Activated naive CD8-positive, alpha-beta T cell (primary cell): Measurements from ENCODE around the gene HSDL2.
"Not testable (repeated sequence)": the region's sequence is repeated elsewhere in the genome, so short reads cannot be mapped to it uniquely, and the experiment has no call there.

Experiments
- H3K27ac Mint-ChIP-seq: one replicate; pipeline ENCODE4 v1.8.0; 2021; ENCODE audit warnings: mixed read lengths
- H3K27me3 Mint-ChIP-seq: one replicate; pipeline ENCODE4 v1.8.0; 2021; ENCODE audit warnings: mixed read lengths
- H3K36me3 Mint-ChIP-seq: one replicate; pipeline ENCODE4 v1.8.0; 2021; ENCODE audit warnings: mixed read lengths
- H3K4me1 Mint-ChIP-seq: one replicate; pipeline ENCODE4 v1.8.0; 2021; ENCODE audit warnings: low read depth, mixed read lengths
- H3K4me3 Mint-ChIP-seq: one replicate; pipeline ENCODE4 v1.8.0; 2021; ENCODE audit warnings: mild to moderate bottlenecking, mixed read lengths
- H3K9me3 Mint-ChIP-seq: one replicate; pipeline ENCODE4 v1.8.0; 2021; ENCODE audit warnings: low read depth, mixed read lengths

Gene HSDL2

GRCh38 chr9:112505086-112505485 is 125.2 kb downstream of the HSDL2 start:
- peaks cover 7% of the 10 kb centered on the region for H3K36me3 Mint-ChIP-seq
- no peak overlapping the region for H3K4me3 Mint-ChIP-seq
- H3K9me3 Mint-ChIP-seq = no peaks in the 10 kb centered on the region
- no peak overlapping the region for H3K27ac Mint-ChIP-seq
- peaks cover 7% of the 10 kb centered on the region for H3K4me1 Mint-ChIP-seq
- H3K27me3 Mint-ChIP-seq = no peaks in the 10 kb centered on the region

DNA sequence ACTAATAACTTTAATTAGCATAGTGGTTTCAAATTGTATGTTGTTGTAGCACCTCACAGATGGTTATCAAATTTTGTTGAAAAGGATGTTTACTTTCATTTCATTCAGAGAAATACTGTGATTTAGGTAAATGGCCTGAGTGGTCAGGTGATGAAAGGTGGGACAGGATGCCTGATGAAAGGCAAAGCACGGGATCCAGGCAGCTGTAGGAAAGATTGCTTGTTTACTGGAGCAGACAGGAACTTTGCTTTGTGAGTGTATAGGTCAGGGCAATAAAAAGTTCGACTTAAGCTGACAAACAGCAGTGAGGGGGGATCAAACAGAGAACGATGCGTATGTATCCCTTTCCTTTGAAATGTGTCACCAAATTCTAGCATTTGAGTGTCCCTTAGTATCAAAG is 125.7 kb downstream of the HSDL2 start:
- Mint-ChIP-seq H3K36me3 (peaks cover 7% of the 10 kb centered on the region), H3K27me3 (no peaks in the 10 kb centered on the region), H3K4me3 (no peak overlapping the region), H3K27ac (no peak overlapping the region), H3K4me1 (peaks cover 7% of the 10 kb centered on the region), H3K9me3 (no peaks in the 10 kb centered on the region)

- Mint-ChIP-seq H3K27ac (no peak overlapping the region), H3K4me3 (no peak overlapping the region), H3K9me3 (no peaks in the 10 kb centered on the region), H3K27me3 (no peaks in the 10 kb centered on the region), H3K36me3 (peaks cover 7% of the 10 kb centered on the region), H3K4me1 (peaks cover 7% of the 10 kb centered on the region)
Measured at GRCh38 chr9:112506571-112506970, 126.7 kb downstream of the HSDL2 start.

GRCh38 chr9:112507001-112507680 is 127.2 kb downstream of the HSDL2 start:
- Mint-ChIP-seq H3K9me3 (no peaks in the 10 kb centered on the region), H3K27ac (no peak overlapping the region), H3K4me3 (no peak overlapping the region), H3K4me1 (peaks cover 7% of the 10 kb centered on the region), H3K27me3 (no peaks in the 10 kb centered on the region), H3K36me3 (peaks cover 7% of the 10 kb centered on the region)

- Mint-ChIP-seq H3K27ac (no peak overlapping the region), H3K4me1 (peaks cover 7% of the 10 kb centered on the region), H3K36me3 (peaks cover 7% of the 10 kb centered on the region), H3K9me3 (no peaks in the 10 kb centered on the region), H3K27me3 (no peaks in the 10 kb centered on the region), H3K4me3 (no peak overlapping the region)
Measured at GRCh38 chr9:112508377-112508776, 128.5 kb downstream of the HSDL2 start.

DNA sequence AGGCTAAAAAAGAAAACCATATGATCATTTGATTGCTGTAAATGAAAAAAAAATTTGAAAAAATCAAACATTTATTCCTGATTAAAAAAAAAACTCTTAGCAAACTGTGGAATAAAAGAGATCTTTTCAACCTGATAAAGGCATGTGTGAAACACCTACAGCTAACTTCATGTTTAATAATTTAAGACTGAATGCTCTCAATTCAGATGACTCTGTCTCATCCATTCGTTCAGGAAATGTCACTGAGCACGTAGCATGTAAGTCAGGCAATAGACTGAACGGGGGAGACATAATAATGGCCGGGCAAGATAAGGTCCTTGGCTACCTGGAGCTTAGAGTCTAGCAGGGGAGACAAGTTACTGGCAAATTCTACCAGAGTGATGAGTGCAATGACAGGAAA is 132.5 kb downstream of the HSDL2 start:
- not testable (repeated sequence) for H3K4me1 Mint-ChIP-seq, H3K4me3 Mint-ChIP-seq, H3K27me3 Mint-ChIP-seq, H3K27ac Mint-ChIP-seq, H3K36me3 Mint-ChIP-seq, H3K9me3 Mint-ChIP-seq

DNA sequence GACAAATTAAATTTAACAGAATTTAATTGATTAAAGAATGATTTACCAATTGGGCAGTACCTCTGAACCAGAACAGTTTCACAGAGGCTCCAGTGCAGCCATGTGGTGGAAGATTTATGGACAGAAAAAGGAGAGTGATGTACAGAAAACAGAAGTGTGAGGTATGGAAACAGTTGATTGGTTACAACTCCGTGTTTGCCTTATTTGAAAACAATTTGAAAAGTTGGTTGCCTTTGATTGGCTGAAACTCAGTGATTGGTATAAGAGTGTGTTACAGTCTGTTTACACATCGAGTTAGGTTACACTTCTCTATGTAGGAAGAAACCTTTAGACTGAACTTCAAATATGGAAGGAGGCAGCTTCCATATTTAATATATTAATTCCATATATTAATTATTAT is 136.9 kb downstream of the HSDL2 start:
- H3K4me1 Mint-ChIP-seq = no peaks in the 10 kb centered on the region
- H3K9me3 Mint-ChIP-seq = no peaks in the 10 kb centered on the region
- H3K36me3 Mint-ChIP-seq = peaks cover 2% of the 10 kb centered on the region
- no peak overlapping the region for H3K4me3 Mint-ChIP-seq
- no peak overlapping the region for H3K27ac Mint-ChIP-seq
- no peaks in the 10 kb centered on the region for H3K27me3 Mint-ChIP-seq

- Mint-ChIP-seq H3K36me3 (peaks cover 3% of the 10 kb centered on the region), H3K27me3 (no peaks in the 10 kb centered on the region), H3K9me3 (no peaks in the 10 kb centered on the region), H3K4me3 (no peak overlapping the region), H3K4me1 (no peaks in the 10 kb centered on the region), H3K27ac (no peak overlapping the region)
Measured at GRCh38 chr9:112520069-112520468, 140.2 kb downstream of the HSDL2 start.

DNA sequence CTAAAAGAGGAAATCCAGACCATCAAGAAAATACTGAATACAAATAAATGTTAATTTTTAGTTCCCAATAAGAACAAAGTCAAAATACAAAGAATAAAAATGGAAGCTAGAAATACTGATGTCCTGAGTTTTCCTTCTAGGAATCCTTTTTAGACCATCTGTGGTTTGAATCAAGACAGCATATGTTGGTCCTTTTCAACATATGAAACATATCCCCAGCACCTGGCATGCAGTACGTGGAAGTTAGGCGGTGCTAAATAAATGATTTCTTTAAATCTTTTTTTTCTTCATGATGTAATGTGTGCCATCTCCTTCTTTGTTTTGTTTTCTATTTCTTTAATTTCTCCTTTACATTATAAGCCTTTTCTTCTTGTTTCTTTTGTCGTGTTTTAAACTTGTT is 140.7 kb downstream of the HSDL2 start:
- H3K4me1 Mint-ChIP-seq = no peaks in the 10 kb centered on the region
- no peaks in the 10 kb centered on the region for H3K9me3 Mint-ChIP-seq
- H3K36me3 Mint-ChIP-seq = peaks cover 3% of the 10 kb centered on the region
- no peak overlapping the region for H3K4me3 Mint-ChIP-seq
- H3K27ac Mint-ChIP-seq = no peak overlapping the region
- no peaks in the 10 kb centered on the region for H3K27me3 Mint-ChIP-seq
